ENCODE measurements around the gene DIP2A. TPM values are rescaled to one million over a fixed set of nuclear protein-coding genes. Genes with fewer than 3 reads are reported as not detected.

Gene DIP2A
- total and polyA plus RNA-seq, 7 donors = 7.3 to 12.2 (median 11.0) TPM

DNA sequence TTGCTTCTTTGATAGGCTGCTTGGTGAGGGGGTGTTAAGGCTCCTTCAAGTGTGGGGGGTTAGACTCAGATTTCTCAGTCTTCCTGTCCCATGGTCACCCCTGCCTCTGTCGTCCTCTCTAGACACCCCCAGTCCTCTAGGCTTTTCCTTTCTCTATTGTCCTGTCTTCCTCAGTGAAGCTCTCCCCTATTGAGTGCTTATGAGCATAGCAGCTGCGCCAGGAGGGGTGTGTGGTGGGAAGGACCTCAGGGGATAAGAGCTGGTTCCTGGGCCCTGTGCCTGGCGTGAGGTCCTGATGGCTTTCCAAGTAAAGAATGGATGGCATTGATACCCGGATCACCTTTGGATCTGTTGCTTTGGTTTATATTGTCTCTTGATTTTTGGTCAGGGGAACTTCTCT lies 69.1 kb downstream of the DIP2A start:
- Histone ChIP-seq H3K4me3 (no peak overlapping the region), H3K27ac (no peak overlapping the region), H3K9me3 (no peaks in the 10 kb centered on the region), H3K36me3 (ENCODE audit: insufficient read depth in 1 of 2, low read depth in 1 of 2) (peaks cover 2 to 43% of the 10 kb centered on the region in 2 donors), H3K27me3 (ENCODE audit: insufficient read depth in 3 of 3, low read length in 2 of 3) (no peaks in the 10 kb centered on the region), H3K4me1 (no peaks in the 10 kb centered on the region)
- TF ChIP-seq, protein P1, sequence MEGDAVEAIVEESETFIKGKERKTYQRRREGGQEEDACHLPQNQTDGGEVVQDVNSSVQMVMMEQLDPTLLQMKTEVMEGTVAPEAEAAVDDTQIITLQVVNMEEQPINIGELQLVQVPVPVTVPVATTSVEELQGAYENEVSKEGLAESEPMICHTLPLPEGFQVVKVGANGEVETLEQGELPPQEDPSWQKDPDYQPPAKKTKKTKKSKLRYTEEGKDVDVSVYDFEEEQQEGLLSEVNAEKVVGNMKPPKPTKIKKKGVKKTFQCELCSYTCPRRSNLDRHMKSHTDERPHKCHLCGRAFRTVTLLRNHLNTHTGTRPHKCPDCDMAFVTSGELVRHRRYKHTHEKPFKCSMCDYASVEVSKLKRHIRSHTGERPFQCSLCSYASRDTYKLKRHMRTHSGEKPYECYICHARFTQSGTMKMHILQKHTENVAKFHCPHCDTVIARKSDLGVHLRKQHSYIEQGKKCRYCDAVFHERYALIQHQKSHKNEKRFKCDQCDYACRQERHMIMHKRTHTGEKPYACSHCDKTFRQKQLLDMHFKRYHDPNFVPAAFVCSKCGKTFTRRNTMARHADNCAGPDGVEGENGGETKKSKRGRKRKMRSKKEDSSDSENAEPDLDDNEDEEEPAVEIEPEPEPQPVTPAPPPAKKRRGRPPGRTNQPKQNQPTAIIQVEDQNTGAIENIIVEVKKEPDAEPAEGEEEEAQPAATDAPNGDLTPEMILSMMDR (IDR thresholded peaks at IDR 0.05) = no peak
- intact Hi-C loops (cut with DNase I) = no loop called here
- WGBS, 3 donors = 85 to 88% (median 85%) methylated on average over 4 of the region's 4 CpGs
- no peak for DNase-seq
- peak in 1 of 4 donors; percentile 11 for ATAC-seq

DNA sequence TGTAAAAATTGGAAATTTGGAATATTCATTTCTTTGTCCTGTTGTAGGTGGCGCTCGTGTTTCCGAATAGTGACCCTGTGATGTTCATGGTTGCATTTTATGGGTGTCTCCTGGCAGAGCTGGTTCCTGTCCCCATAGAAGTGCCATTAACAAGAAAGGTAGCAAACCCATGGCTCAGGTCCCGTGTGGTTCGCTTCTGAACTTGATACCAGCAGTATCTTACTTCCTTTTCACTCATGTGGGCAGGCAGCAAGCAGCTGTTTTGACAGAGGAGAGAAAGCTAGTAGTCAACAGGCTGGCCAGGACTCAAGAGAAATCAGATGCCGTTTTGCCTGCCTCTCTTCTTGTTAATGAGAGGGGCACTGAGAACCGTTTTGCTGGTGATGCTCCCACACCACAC lies 73.4 kb downstream of the DIP2A start:
- 55 to 70% (median 60%) methylated on average over 7 of the region's 7 CpGs for WGBS, 3 donors
- TF ChIP-seq, protein P1 (IDR thresholded peaks at IDR 0.05) = no peak
- no peak overlapping the region for H3K4me3 ChIP-seq
- intact Hi-C loops (cut with DNase I) = no loop called here
- no peaks in the 10 kb centered on the region for H3K27me3 ChIP-seq (ENCODE audit: insufficient read depth in 3 of 3, low read length in 2 of 3)
- H3K36me3 ChIP-seq (ENCODE audit: insufficient read depth in 1 of 2, low read depth in 1 of 2) = peaks cover 2 to 80% of the 10 kb centered on the region in 2 donors
- no peaks in the 10 kb centered on the region for H3K9me3 ChIP-seq
- H3K27ac ChIP-seq = no peak overlapping the region
- ATAC-seq (no peak), DNase-seq (no peak)
- H3K4me1 ChIP-seq = no peaks in the 10 kb centered on the region

DNA sequence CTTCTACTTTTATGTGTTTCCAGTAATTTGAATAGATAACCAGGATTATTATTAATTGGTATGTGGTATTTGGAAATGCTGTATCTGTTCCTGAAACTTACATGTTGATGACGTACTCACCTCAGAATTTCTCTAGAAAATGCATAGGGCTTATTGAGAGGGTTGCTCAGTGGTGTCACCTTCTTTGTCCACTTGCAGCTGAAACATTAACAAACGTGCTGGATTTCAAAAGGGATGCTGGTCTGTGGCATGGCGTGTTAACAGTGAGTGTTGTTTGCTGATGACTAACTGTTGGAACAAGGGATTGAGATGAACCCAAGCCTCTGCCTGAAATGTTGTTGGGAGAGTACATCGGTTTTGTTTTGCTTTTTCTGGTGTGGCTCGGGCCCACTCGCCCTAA lies 78.3 kb downstream of the DIP2A start:
- 85 to 94% (median 87%) methylated on average over 6 of the region's 6 CpGs for WGBS, 3 donors
- no peaks in the 10 kb centered on the region for H3K27me3 ChIP-seq (ENCODE audit: insufficient read depth in 3 of 3, low read length in 2 of 3)
- DNase-seq = no peak
- no peak for ATAC-seq
- H3K4me1 ChIP-seq = no peaks in the 10 kb centered on the region
- peaks cover 2 to 94% of the 10 kb centered on the region in 2 donors for H3K36me3 ChIP-seq (ENCODE audit: insufficient read depth in 1 of 2, low read depth in 1 of 2)
- no peak overlapping the region for H3K27ac ChIP-seq
- H3K4me3 ChIP-seq = no peak overlapping the region
- H3K9me3 ChIP-seq = no peaks in the 10 kb centered on the region
- intact Hi-C loops (cut with DNase I) = no loop called here
- TF ChIP-seq, protein P1 (IDR thresholded peaks at IDR 0.05) = no peak

DNA sequence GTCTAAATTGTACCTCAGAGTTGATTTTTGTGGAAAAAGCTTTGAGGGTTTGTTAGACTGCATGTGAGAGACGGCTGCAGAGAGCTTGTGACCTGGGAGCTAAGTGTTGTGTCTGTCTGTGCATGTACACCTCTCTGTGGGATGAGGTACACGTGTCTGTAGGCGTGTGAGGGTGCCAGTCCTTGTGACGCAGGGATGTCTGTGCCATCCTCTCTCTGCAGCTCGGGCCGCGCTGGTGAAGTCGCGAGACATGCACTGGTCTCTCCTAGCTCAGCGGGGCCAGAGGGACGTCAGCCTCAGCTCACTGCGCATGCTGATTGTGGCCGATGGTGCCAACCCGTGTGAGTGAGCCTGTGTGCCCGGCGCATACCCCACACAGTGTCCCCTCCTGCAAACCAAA lies 79.6 kb downstream of the DIP2A start:
- DNase-seq (peak in 1 of 2 donors; percentile 17), ATAC-seq (no peak)
- TF ChIP-seq, protein P1 (IDR thresholded peaks at IDR 0.05) = no peak
- no peak overlapping the region for H3K27ac ChIP-seq
- intact Hi-C loops (cut with DNase I) = no loop called here
- 94 to 95% (median 95%) methylated on average over 16 of the region's 16 CpGs for WGBS, 3 donors
- H3K27me3 ChIP-seq (ENCODE audit: insufficient read depth in 3 of 3, low read length in 2 of 3) = no peaks in the 10 kb centered on the region
- H3K4me1 ChIP-seq = no peaks in the 10 kb centered on the region
- H3K9me3 ChIP-seq = no peaks in the 10 kb centered on the region
- no peak overlapping the region for H3K4me3 ChIP-seq
- H3K36me3 ChIP-seq (ENCODE audit: insufficient read depth in 1 of 2, low read depth in 1 of 2) = peaks cover 0 to 100% of the 10 kb centered on the region in 2 donors
